ENCODE measurements around the gene POU2F1.
"Not testable (repeated sequence)": the region's sequence is repeated elsewhere in the genome, so short reads cannot be mapped to it uniquely, and the experiment has no call there.

Gene POU2F1

GRCh38 chr1:167200272-167200671, 20.4 kb upstream of the POU2F1 start:
- TF ChIP-seq CTCF (IDR thresholded peaks at IDR 0.05; ENCODE audit: extremely low read depth, insufficient read depth, missing control alignments), result no peak
- in situ Hi-C loops (cut with MboI; ENCODE audit: low pct_unique_long_range_greater_than_20kb, low sequenced_read_pairs, unreplicated experiment), result no loop called here

GRCh38 chr1:167200749-167201148, 19.9 kb upstream of the POU2F1 start:
- in situ Hi-C loops (cut with MboI; ENCODE audit: low pct_unique_long_range_greater_than_20kb, low sequenced_read_pairs, unreplicated experiment), result no loop called here
- DNase-seq (ENCODE audit: low spot score), result no peak
- no peak for TF ChIP-seq CTCF (IDR thresholded peaks at IDR 0.05; ENCODE audit: extremely low read depth, insufficient read depth, missing control alignments)

More at GRCh38 chr1:167200272-167200671, 20.4 kb upstream of the POU2F1 start:
- DNase-seq (ENCODE audit: low spot score), result no peak

GRCh38 chr1:167202049-167202448, 18.6 kb upstream of the POU2F1 start:
- in situ Hi-C loops (cut with MboI; ENCODE audit: low pct_unique_long_range_greater_than_20kb, low sequenced_read_pairs, unreplicated experiment), result no loop called here
- TF ChIP-seq CTCF (IDR thresholded peaks at IDR 0.05; ENCODE audit: extremely low read depth, insufficient read depth, missing control alignments), result no peak
- DNase-seq (ENCODE audit: low spot score), result no peak

GRCh38 chr1:167205306-167206050, 15.2 kb upstream of the POU2F1 start:
- DNase-seq (ENCODE audit: low spot score); in situ Hi-C loops (cut with MboI; ENCODE audit: low pct_unique_long_range_greater_than_20kb, low sequenced_read_pairs, unreplicated experiment): not testable (repeated sequence)

GRCh38 chr1:167206166-167206835, 14.4 kb upstream of the POU2F1 start:
- DNase-seq (ENCODE audit: low spot score), result no peak
- in situ Hi-C loops (cut with MboI; ENCODE audit: low pct_unique_long_range_greater_than_20kb, low sequenced_read_pairs, unreplicated experiment), result no loop called here
- TF ChIP-seq CTCF (IDR thresholded peaks at IDR 0.05; ENCODE audit: extremely low read depth, insufficient read depth, missing control alignments), result no peak

- no peak for TF ChIP-seq CTCF (IDR thresholded peaks at IDR 0.05; ENCODE audit: extremely low read depth, insufficient read depth, missing control alignments)
- in situ Hi-C loops (cut with MboI; ENCODE audit: low pct_unique_long_range_greater_than_20kb, low sequenced_read_pairs, unreplicated experiment), result no loop called here
- DNase-seq (ENCODE audit: low spot score), result no peak
Observed at GRCh38 chr1:167207940-167208623, 12.6 kb upstream of the POU2F1 start.

- no peak for DNase-seq (ENCODE audit: low spot score)
- no peak for TF ChIP-seq CTCF (IDR thresholded peaks at IDR 0.05; ENCODE audit: extremely low read depth, insufficient read depth, missing control alignments)
- in situ Hi-C loops (cut with MboI; ENCODE audit: low pct_unique_long_range_greater_than_20kb, low sequenced_read_pairs, unreplicated experiment), result no loop called here
Observed at GRCh38 chr1:167208624-167208976, 12.1 kb upstream of the POU2F1 start.
